A673 (cell line): Measurements from ENCODE around the gene HECW1.

Experiments
- EZH2 ChIP-seq: fragments of 200-600 bp; sonication (generic); IDR thresholded peaks from 2 replicates; pipeline ENCODE4 v1.6.1; 2017; ENCODE audit warnings: borderline replicate concordance, low read depth, mild to moderate bottlenecking, mixed read lengths, antibody characterized with exemption, low read length; ENCODE audit not compliant: poor library complexity, severe bottlenecking
- TF ChIP-seq, protein P1 (sequence below): fragments of 300-800, 200-600 bp; sonication (generic); conservative IDR thresholded peaks from 2 replicates; pipeline ENCODE4 v1.5.1; 2017; ENCODE audit warnings: low read depth, mild to moderate bottlenecking, antibody characterized with exemption, low read length, moderate library complexity, mixed read lengths

DNA sequence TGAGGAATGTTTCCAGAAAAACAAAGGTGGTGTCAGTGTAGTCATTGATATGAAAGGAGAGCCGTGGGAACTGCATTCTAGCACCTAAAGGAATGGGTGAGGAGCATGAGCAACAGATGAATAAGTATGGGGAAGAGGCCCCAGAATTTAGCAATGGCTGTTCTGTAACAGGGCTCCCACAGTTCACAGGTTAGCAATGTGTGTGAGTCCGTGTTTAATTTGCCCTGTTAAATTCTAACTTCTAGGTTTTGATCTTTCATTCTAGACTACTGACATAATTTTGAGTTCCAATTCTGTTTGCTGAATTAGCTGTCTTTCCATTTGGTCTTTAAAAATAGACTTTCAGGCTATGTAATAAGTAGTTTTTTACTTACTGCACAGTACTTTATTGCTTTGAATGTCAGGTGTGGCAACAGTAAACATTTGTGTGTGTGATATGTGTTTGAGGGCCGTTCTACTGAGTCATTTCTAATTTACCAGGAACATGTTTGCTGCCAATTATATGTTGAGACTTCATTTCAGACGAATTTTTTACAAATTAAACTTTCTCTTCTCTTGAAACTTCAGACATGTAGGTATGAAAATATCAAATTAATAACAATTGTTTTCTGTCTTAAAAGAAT, 479.2 kb downstream of the HECW1 start:
- TF ChIP-seq, protein P1, sequence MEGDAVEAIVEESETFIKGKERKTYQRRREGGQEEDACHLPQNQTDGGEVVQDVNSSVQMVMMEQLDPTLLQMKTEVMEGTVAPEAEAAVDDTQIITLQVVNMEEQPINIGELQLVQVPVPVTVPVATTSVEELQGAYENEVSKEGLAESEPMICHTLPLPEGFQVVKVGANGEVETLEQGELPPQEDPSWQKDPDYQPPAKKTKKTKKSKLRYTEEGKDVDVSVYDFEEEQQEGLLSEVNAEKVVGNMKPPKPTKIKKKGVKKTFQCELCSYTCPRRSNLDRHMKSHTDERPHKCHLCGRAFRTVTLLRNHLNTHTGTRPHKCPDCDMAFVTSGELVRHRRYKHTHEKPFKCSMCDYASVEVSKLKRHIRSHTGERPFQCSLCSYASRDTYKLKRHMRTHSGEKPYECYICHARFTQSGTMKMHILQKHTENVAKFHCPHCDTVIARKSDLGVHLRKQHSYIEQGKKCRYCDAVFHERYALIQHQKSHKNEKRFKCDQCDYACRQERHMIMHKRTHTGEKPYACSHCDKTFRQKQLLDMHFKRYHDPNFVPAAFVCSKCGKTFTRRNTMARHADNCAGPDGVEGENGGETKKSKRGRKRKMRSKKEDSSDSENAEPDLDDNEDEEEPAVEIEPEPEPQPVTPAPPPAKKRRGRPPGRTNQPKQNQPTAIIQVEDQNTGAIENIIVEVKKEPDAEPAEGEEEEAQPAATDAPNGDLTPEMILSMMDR: no peak
- TF ChIP-seq EZH2: no peak
